ENCODE measurements around the gene MACROH2A2.
A peak's percentile ranks its signal among the peaks of the same experiment; 100 is the strongest.

The MACROH2A2 gene

DNA sequence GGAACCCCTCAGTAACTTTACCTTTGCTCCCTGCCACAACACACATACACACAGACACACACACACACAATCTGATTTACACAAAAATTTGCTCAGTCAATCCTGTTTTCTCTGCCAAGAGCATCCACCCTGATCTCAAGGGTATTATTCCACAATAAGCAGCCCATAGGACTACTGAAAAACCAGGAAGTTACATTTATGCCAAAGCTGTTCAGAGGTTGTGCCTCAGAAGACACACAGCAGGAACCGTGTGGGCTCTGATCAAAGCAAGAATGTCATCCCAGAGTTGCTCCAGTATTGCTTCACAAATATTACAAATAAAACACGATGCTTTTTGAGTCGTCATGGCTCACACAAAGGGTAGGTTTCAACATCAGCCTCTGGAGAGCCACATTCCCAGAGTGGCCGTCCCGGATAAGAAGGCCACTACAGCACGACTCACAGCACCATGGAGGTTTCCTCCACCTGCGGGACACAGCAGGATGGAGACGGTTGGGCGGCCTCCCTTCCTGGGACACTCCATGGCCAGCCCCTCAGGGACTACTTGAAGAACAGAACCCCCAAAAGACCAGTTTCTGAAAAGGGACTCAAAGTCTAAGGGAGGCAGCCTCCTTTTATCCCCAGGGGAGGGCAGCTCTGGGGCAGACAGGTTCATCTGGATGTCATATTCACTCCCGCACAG, 78.4 kb downstream of the MACROH2A2 start:
- DNase-seq (ENCODE audit: low spot score) = no peak

DNA sequence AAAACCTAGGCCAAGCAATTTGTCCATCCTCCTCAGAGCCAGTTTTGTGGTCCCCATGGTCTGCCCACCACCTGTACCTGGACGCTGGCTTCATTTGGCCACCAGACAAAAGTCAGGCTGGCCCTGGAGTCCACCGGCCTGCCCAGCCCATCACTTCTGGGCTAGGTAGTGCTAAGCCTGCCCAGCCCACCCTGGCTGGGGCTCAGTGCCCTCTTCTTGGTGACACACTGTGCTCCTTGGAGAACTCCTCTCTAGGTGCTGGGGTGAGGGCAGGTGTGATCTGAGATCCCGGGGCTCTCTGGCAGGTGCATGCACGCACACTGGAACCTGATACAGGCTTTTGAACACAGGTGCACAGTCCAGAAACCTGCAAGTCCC, 78.9 kb downstream of the MACROH2A2 start:
- no peak for DNase-seq (ENCODE audit: low spot score)

DNA sequence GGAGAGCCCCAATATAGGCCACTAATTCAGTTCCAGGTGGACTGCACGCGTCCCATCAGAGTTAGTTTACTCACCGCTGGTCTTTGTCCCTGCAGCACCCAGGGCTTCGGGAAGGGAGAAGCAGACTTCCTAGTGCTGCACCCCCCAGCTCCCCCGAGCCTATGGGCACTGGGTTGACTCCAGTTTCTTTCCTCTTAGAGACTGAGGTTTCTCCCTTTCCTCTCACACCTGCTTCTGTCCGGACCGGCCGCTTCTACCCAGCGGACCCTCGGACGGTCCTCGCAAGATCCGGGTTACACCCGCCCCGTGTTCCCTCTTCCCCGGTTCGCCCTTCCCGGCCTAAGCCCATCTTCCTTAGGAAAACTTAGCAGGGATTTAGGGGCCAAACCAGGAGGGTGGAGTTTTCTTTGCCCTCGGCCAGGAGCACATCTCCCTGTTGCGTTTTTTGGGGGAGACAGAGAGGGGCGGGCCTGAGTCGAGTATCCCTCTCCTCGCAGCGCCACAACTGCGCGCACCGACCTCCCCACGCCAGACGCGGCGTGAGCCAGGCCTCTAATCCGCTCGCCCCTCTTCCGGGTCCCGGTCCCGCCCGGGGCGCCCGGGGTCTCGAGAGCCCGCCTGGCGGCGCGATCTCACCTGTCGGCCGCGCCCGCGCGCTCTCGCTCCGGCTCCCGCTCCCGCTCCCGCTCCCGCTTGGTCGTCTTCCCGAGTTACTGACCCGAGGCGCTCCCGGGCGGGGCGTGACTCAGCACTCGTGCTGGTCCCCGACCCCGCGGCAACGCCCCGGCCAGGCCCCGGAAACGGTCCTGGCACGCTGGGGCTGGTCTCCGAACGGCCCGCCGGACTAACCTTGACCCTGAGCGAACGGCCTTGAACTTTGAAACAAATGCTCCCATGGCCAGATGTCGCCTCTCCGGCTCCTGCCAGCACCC, 79.7 kb downstream of the MACROH2A2 start, which contains the start of gene AIFM2:
TSS of gene AIFM2 (minus strand) at position 728 of the 932 bp plus-strand sequence. CDS start 8,741 bp downstream, outside the sequence.
- DNase-seq (ENCODE audit: low spot score) = no peak

DNA sequence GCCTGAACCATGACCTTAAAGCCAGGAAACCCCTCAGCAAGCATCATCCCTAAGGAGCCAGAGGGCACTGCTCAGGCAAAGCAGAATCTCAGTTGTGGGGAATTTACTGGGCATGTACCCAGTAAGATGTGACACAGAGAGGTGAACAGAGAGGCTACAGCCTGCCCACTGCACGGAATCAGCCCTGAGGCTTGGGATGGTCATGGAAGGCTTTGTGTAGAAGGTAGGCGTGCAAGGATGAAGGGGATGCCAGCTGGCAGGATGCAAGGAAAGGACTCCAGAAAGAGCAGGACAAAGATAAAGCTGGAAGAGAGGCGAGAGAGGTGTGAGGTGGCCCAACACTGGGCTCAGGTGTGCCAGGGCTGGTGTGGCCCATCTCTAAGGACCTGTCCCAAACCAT, 82.4 kb downstream of the MACROH2A2 start:
- DNase-seq (ENCODE audit: low spot score) = no peak

DNA sequence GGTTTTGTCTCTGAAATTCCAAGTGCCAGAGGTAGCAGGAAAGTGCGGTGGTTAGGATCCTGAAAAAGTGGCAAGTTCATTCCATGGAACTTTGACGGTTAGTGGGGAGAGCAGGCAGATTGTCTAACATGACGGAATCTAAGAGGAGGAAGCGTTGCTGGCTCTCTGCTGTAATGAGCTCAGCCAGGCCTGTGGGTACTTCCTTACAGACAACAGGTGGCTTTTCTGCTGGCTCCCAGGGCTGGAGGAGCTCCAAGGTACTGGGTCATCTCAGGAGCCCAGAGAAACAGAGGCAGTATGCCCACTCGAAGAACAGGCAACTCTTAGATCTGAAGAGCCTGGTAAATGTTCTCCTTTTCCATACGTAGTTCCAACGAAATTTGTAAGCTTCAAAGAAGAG, 83.0 kb downstream of the MACROH2A2 start:
- DNase-seq (ENCODE audit: low spot score) = no peak

DNA sequence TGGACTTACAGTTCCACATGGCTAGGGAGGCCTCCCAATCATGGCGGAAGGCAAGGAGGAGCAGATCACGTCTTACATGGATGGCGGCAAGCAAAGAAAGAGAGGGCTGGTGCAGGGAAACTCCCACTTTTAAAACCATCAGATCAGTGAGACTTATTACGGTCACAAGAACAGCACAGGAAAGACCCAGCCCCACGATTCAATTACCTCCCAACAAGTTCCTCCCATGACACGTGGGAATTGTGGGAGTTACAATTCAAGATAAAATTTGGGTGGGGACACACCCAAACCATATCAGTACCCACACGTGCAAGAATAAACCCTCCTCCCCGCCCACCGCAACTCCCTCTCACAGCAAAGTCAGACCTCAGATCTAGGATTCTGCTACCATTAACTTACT, 84.5 kb downstream of the MACROH2A2 start:
- DNase-seq (ENCODE audit: low spot score) = no peak

DNA sequence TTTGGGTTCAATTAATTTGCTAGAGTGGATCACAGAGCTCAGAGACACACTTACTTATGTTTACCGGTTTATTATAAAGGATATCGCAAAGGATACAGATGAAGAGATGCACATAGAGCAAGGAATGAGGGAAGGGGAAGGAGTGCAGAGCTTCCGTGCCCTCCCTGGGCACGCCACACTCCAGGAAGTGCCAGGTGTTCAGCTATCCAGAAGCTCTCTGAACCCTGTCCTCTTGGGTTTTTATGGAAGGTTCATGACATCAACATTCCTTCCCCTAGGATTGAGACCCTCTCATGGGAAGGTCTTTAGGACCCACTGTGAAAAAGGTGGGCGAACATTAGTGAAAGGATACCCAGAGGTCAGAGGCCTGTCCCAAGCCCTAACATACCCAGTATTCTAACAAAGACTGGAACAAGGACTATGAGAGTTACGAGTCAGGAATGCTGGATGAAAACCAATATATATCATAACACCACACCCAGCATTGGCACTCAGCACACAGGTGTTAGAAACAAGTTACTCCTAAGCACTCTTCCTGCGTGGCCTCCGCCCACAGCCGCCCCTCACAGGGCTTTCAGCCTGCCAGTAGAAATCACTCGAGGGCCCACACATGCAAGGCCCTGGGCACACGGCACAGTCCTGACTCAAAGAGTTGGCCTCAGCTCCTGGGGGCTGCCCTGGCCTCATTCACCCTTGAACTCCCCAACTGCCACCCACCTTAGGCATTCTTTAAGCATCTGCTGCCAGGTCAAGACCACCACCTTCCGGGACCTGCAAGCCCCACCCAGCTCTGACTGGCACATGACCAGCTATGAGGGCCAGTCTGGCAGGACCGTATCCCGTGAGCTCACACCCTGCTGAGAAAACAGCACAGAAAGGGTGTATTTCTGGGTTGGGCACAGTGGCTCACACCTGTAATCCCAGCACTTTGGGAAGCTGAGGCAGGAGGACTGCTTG, 85.6 kb downstream of the MACROH2A2 start:
- no peak for DNase-seq (ENCODE audit: low spot score)

DNA sequence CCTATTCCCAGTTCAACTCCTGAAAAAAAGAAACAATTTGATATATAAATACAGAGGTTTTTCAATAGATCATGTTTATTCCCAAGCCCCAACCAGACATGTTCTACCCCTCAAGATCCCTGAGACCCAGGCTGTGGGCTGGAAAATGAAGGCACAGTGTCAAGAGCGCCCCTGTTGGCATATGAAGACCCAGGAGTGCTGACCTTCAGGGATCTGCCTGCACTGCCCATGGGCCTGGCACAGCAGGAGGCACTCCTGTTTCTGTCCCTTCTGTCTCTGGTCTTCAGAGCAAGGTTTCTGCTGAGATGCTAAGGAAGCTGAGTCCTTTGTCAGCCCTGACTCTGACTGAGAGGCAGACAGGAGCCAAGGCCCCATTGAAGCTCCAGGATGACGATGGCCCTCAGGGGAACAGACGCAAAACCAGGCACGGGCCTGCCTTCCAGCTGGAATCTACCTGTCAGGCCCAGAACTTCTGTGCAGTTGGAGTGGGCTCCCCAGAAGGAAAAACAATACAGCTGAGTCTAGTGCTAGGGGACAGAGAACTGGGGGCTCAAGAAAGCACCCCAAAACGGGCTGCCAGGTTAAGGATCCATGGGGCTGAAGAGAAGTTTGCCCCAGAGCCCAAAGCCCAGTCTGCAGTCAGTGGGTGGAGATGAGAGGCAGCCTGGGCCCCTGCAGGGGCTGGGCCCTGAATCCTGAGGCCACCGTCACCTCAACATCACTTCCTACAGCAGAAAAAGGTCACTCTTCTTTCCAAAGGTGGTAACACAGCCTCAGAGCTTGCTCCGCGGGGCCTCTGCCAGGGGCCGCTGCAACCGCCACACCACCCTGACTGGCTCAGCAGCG, 86.7 kb downstream of the MACROH2A2 start:
- no peak for DNase-seq (ENCODE audit: low spot score)

DNA sequence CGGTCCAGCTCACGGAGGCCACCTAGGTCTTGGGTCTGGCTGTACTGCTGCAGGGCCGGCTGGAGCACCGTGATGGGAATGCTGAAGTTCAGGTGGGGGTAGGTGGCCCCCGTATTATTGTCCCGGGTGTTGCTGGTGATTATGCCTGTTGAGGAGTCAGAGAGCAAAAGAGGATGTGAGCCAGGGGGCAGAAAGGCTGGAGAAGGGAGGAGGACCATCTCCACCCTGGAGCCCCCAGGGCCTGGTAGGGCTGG, 87.3 kb downstream of the MACROH2A2 start:
- no peak for DNase-seq (ENCODE audit: low spot score)

DNA sequence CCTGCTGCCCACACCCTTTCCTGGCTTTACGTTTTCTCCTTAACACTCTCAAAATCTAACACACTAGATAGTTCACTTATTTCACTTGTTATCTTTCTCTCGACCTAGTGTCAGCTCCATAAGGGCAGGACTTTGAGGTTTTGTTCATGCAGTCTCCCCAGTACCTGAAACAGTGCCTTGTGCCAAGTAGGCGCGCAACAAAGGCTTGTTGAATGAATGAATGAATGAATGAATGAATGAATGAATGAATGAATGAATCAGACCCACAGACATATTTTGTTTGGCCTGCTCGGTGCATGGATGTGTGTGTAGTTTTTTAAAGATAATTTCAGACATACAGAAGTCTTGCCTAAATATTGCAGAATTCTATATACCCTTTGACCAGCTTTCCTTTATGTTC, 87.7 kb downstream of the MACROH2A2 start:
- DNase-seq (ENCODE audit: low spot score) = no peak

DNA sequence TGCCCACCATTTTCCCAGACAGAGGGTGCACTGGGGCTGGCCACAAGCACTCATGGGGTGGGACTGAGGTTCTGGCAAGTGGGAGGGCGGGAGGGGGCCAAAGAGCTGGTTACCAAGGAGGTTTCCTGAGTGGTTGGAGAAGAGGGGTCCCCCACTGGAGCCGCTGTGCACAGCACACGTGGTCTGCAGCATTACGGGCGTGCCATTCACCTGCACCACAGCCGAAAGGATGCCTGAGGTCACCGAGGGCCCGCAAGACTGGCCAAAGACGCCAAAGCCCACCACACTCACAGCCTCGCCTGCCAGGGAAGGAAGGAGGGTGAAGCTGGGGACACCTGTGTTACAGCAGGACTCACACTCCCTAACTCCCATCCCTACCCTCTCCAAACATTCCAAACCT, 89.9 kb downstream of the MACROH2A2 start:
- DNase-seq (ENCODE audit: low spot score) = no peak

DNA sequence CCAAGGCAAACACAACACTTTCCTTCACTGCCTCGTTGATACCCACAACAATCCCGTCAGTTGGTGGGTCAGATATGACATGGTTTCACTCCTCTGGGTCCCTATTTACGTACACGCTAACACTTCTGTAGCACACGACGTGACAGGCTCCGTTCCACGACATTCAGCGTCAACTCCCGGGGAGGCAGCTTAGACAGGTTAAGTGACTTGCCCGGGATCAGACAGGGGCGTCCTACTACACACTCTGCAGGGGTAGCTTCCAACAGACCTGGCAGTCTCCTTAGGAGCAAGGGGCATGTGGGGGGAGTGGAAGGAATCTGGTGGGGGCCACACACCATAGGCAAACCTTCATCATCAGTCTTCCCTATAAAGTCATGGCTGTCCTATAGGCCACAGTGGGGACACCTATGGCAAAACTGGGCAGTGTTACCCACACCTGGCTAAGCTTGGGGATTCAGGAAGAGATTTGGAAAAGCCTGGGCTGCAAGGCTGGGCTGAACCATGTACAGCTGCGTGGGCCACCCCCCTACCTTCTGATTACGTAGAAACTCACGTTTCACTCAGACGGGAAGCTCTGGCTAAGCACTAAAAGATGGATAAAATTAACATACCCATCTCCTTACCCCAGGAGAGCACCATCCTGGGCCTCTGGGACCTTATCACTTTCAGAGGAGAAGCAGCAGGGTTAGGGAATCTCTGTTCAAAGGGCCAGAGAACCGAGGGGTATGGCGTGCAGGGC, 91.9 kb downstream of the MACROH2A2 start:
- no peak for DNase-seq (ENCODE audit: low spot score)

DNA sequence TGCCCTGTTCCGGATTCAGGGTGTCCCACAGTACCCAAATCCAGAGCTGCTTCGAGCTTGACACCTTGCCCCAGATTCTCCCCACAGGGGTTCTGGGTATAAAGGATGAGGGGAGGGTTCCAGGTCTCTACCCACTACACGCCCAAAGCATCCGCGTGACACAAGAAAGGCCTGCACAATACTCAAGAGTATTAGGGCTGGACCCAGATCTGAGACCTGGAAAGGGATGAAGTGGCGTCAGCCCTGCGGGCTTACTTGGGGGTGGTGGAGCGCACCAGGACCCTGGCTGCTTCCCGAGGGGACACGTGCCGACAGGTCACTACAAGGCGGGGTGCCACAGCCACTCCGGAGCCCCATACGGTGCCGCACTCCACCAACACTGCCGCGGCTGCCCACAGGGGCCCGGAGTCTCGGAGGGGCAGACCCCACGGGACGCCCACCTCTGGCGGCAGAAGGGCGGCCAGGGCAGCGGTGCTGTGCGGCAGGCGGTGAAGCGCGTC, 92.6 kb downstream of the MACROH2A2 start:
- DNase-seq (ENCODE audit: low spot score) = no peak

DNA sequence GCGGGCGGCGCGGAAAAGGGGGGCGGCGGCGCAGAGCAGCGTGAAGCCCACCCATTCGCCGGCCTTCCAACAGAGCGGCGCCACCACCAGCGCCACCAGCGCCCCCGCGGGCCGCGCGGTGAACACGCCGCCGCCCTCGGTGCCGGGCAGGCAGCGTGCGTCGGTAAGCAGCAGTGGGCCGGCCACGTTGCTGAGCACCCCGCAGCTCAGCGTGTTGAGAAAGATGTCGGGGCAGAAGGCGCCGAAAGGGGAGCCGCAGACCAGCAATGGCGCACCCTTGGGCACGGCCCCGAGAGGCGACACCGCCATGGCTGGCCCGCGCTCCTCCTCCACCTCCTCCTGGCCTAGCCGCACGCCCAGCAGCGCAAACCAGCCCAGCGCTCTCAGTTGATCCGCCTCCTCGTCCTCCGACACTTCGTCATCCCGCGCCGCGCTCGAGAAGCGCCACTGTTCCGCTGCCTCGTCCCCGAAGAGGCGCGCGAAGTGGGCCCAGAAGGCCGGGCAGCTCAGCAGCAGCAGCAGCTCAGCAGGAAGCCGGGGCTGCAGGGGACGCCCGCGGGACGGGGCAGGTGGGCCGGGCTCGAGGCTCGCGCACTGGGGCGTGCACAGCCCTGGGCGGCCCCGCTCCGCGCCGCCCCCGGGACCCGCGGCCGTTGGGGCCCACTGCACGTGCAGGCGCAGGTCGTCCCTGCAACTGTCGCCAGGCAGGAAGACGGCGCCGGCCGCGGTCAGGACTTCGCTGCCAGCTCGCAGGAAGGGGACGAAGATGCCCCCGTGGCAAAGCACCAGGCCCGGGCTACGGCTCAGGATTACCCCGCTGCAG, 93.2 kb downstream of the MACROH2A2 start:
- peak; percentile 38 for DNase-seq (ENCODE audit: low spot score)

DNA sequence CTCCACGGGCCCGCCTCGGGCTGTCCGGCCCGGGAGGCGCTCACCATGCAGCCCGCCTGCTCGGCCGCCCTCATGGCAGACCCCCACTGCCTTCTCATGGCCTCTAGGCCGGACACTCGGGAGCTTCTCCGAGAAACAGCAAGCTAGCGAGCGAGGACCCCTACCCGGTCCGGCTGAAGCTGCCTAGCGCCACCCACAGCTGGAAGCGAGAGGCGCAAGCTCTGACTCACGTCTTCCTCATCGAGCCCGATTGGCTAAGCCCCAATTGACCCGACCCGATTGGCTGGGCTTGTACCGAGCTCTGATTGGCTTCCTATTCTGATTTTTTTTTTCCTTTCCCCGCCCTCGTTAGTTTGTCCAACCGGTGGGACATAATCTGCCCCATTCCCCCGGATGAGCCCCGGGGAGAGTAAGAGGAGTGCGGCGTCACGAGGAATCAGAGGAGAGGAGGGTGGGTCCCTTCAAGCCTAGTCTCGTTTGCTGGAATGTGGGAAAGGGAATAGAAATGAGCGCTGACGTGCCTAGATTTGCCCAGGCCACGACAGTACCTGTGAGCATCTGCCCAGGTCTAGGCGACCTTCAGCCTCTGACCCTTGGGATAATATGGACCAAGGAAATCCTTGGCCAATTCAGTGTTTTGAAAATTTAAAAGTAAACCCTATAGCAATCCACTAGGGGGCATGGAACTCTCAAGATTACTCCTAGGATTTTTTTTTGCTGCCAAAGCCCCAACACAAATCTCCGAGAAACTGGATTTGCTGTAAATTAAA, 94.0 kb downstream of the MACROH2A2 start, which contains the start of gene TYSND1:
TSS of gene TYSND1 (minus strand) at position 212 of the 770 bp plus-strand sequence. CDS start at position 98, 114 bp downstream.
- peak; percentile 97 for DNase-seq (ENCODE audit: low spot score)

DNA sequence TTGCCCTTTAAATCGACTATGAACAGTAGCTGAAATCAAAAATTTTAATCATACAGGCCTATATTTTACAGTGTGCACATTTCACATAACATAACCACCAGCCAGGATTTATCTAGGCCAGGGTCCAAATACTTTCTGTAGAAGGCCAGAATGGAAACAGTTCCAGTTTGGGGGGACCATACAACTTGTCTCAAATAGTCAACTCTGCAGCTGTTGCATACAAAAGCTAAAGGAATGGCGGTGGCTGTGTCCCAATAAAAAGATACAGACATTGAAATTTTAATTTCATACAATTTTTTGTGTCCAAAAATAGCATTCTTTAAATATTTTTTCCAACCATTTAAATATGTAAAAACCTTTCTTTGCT, 94.6 kb downstream of the MACROH2A2 start:
- DNase-seq (ENCODE audit: low spot score) = no peak

DNA sequence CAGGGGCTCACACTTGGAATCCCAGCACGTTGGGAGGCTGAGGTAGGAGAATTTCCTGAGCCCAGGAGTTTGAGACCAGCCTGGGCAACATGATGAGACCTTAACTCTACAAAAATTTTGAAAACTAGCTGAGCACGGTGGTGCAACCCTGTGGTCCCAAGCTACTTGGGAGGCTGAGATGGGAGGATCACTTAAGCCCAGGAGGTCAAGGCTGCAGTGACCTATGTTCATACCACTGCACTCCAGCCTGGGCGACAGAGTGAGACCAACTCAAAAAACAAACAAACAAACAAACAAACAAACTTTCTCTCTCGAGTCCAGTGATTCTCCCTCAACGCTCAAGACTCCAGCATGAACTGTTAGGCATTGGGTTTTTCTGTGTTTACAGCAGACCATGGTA, 95.9 kb downstream of the MACROH2A2 start:
- no peak for DNase-seq (ENCODE audit: low spot score)

DNA sequence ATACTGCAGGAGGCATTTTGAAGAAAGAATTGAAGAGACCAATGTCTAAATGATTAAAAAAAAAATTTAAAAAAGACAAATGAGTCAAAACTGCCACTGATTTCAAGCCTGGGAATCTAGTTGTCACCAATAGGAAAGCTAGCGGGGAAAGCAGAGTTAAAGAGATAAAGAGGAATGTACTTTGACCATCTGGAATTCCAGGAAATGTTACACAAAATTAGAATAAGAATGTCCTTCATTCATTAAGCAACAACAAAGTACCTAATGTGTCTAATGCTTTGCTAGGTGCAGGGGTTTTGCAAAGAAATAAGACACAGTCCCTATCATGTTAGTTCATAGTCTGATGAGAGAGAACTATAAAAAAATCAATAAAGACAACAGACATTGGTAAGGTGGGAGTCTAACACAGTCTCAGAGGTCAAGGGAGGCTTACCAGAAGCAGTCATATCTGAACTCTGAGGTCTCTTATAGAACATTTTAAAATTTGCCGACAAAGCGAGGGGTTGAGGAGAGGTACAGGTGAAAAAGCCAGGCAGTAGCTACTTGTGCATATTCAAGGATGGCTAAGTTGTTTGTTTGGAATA, 102.7 kb downstream of the MACROH2A2 start:
- no peak for DNase-seq (ENCODE audit: low spot score)
